Stromal cell of bone marrow (primary cell): Measurements from ENCODE around the gene IDH3A.

ENCODE experiments used
- DNase-seq: peaks from one replicate; pipeline ENCODE4 v3.0.0-alpha.2; 2012; ENCODE audit warnings: low read depth

Gene IDH3A

GRCh38 chr15:78168608-78169007, 19.4 kb downstream of the IDH3A start:
- no peak for DNase-seq

DNA sequence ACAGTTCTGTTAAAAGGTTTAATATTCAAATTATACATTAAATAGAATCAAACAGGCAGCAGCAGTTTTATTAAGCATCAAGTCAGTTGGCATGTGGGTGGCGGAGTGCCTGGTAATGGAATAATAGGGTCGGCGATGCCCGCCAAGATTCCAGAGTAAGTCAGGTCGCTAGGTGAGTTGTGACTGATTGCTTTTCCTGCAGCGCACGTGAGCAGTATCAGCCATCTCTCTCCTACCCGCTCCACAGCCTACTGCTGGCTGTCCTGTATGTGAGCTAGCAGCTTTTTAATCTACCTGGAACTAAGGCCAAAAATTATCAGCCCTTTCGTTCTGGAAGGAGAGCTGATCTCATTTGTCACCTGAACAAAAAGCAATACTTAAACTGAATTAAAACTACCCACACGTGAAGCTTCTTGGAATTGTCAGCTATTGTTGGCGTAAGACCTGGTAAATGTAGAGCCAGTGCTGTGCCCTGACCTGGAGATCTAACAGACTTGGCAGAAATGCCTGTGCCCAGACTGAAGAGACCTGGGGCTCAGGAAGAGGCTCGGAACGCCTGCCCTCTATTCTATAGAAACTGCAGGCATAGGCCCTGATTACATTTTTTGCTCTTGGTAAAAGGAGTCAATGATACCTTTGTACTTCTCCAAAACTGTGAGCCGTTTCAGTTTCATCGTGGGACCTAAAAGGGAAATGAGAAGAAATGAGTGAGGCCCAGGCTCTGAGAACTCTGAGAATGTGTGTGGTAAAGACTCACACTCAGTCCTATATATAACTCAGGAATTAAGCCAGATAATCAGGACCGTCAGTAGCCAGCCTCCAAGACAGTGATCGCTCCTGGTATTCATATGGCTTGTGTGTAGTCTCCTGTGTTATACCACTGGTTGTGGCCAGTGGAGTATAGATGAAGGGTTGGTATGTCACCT, 21.9 kb downstream of the IDH3A start:
- no peak for DNase-seq

DNA sequence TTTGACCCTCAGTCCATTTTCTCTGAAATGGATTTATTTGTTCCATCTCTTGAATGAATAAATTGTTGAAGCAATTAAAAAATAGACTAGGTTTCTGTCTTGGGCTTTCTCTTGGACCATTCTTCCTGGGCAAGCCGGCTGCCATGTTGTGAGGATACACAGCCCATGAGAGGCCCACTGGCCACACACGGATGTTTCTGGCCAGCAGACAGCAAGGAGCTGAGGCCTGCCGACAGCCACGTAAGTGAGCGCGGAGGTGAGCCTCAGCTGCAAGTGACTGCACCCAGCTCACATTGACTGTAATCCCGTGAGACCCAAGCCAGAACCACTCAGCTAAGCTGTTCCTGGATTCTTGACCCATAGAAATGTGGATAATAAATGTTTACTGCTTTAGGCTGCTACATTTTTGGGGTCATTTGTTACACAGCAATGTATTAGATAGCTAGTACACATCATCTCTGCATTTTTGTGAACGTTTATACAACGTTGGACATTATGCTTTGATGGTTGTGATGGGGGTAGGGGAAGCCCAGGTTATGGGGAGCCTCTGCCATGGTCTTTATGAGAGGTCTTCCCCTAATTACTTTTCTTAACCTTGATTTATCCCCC, 22.8 kb downstream of the IDH3A start:
- DNase-seq, result no peak

DNA sequence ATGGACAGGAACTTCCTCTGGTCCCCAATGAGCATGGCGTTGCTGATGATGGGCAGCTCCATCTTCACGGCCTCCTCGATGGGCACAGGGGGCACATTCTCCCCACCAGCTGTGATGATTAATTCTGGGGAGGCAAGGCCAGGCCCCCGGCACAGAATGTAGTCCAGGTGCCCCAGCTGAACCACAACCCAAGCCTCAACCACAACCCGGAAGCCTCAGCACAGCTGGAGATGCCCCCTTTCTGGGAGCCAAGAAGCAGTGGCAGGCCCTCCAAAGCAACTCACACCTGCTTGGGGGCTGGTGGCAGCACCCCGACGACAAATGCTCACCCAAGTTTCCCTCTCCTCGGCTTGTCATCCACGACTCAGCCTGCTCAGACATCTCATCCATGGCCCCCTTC, 25.2 kb downstream of the IDH3A start:
- DNase-seq, result no peak

DNA sequence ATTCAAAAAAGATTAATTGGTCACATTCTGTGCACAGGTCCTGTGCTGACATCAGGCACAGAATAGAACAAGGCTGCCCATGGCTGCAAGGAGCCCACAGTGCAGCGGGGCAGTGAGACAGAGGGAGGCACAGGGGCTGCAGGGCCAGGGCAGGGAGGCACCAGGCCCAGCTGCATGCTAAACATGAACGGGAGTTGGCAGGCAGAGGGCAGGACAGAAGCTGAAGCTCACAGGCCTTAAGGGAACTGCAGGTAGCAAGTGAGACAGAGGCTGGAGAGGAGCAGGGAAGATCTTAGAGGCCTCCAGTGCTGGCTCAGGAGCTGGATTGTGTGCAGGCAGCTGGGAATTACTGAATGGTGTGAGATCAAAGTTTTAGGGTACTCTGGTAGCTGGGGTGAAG, 26.2 kb downstream of the IDH3A start:
- no peak for DNase-seq

DNA sequence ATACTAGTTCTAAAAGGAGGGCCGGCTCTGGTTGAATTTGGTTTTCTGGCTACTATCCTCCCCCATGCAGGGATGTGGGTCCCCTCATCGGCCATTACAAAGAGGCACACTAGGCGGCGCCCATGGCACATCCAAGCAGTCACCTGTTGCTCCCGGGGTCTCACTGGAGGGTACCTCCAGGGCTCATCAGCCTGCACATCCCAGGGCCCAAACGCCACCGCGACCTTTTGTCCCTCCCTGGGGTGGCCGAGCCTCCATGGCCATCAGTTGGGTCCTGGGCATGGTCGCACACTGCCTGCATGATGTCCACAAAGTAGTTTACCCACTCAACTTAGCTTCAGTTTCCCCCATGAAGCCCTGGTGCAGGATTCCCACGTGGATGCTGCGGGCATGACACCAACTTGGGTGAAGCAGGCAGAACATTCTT, 28.3 kb downstream of the IDH3A start:
- DNase-seq, result no peak

GRCh38 chr15:78178064-78178463, 28.9 kb downstream of the IDH3A start:
- no peak for DNase-seq

- DNase-seq, result no peak
Observed at GRCh38 chr15:78179286-78179840, 30.2 kb downstream of the IDH3A start.

GRCh38 chr15:78179906-78180305, 30.7 kb downstream of the IDH3A start:
- DNase-seq, result no peak

GRCh38 chr15:78182336-78182700, 33.2 kb downstream of the IDH3A start:
- DNase-seq, result no peak

- DNase-seq, result no peak
Observed at GRCh38 chr15:78182821-78183220, 33.7 kb downstream of the IDH3A start.

DNA sequence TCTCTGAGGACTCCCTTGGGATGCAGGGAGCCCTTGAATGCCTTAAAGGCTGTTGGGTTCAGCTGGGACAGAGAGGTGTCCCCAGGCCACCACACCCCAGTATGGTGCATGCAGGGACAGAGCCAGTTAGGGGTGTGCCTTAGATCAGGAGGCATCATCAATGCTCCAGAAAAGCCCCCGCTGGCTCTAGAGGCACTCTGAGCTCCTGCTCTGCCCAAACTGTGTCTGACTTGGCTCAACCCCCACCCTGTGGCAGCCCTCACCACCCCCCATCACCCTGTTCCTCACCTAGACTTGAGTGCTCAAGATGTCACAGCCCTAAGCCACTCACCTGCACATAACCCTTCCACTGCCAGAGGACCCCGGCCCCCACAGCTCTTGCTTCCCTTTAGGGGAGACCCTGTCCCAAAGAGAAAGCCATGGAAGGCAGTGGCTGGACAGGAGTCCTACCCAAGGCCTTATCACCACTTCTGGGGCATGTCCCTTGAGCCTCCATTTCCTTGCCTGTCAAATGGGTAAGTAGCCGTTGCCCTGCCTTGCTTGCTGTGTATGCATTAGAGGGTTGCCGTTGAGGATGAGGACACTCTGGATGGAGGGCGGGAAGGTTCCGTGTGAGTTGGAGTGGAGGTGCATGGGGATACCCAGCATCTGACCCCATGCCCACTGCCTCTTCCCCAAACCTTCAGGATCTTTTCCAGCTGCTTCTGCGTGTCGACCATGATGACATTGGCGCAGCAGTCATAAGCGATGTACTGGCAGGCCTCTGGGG, 43.8 kb downstream of the IDH3A start:
- DNase-seq, result no peak

GRCh38 chr15:78193731-78194567, 44.8 kb downstream of the IDH3A start:
- no peak for DNase-seq

GRCh38 chr15:78194568-78194925, 45.4 kb downstream of the IDH3A start:
- DNase-seq, result no peak

GRCh38 chr15:78195735-78196201, 46.6 kb downstream of the IDH3A start:
- DNase-seq, result no peak

- no peak for DNase-seq
Observed at GRCh38 chr15:78197632-78198031, 48.5 kb downstream of the IDH3A start.

DNA sequence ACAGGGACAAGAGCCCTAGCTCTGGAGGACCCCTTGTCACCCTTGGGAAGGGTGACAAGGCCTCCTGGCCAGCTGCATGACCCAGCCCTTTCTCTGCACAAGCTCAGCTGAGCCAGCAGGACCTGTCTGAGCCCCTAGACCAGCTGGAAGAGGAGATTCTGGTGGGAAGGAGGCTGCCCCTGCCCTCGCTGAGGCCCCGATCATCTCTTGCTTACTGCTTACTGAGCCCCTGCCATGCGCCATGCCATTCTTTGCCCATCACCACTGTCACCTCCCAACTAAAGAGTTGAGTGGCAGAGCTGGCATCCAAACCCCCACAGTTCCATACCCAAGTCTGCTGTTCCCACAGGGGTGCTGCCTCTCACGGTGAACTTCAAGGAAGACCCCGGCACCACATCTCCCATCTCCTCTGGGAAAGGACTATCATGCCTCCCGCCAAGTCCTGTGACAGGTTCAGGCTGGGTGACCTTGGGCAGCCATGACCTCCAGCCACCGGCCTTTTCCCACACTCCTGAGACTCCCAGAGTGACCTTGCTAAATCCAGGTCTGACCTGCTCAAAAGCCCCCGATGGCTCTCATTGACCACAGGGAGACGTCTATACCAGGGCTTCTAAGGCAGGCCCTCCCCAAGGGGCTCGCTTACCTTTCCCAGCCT, 51.2 kb downstream of the IDH3A start:
- no peak for DNase-seq

DNA sequence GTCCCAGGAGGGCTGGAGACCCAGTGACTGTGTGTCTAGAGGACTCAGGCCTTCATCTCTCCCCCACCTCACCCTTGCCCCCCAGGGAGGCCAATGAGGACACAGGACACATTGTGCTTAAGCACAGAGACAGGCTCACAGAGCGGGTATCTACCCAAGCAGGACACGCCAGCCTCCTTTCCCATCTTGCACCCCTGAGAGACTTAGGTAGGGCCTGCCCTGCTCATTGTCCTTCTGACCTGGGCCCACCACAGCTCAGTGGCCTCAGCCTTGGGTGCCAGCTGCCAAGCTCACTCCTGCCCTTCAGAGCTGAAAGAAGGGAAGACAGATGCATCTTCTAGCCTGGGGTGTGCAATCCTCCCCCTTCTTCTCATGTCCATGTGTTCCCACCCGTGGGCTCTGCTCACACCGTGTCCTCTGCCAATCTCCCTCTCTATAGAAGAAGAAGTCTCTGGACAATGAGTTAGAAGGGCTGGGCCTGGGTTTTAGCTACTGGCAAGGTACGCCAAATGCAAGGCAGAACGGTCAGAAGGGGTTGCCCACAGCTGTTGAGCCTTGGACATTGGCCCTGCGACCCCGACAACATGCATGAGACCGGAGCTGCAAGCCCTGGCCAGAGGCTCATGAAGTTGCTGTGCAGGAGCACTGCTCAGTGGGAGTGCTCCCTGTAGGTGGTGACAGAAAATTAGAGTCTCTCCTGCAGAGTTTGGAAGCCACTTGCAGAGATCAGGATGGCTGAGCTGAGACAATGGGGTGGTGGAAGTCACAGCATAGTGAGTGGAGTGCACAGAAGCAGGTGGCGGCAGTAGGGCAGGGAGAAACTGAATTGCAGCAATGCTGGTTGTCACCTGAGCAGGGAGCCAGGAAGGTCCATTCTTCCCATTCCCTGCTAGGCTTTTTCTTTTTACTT, 52.4 kb downstream of the IDH3A start:
- DNase-seq, result no peak

DNA sequence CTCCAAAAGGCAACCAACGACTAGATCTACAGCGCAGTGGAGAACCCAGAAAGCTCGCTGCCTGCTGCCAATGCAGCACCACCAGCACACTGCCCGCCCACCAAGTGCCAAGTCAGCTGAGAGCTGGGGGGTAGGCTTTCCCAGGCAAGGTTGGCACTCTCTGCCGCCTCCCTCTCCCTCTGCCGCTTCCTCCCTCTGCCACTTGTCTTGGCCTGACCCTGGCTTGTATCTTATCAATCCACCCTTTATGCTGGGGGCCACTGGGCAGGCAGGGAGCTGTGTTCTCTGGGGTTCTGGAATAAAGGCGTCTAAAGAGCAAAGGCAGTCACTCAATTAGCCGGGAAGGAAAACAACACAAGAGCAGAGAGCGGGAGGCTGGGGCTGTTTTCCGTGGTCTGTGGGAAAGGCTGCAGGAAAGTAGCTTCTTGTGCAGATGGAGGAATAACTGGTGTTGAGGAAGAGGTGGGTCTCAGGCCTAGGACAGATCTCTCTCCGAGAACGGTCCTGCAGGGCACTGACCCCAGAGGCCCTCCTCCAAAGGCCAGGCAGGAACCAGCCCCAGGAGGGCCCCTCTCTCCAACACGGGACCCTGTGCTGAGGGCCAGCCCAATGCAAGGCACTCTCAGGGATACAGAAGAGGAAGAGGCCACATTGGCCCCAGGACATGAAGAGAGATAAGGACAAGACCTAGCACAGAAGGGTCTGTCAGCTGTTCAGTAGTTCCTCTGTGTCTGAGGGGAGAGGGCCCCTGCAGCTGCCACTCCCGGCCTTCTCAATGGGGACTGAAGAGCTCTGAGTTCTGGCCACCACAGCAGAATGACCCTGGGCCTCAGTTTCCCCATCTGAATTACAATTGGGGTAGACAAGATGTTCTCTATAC, 54.4 kb downstream of the IDH3A start:
- DNase-seq, result no peak
